GM19035 (cell line): ENCODE data around the gene EGLN2.
A peak's percentile ranks its signal among the peaks of the same experiment; 100 is the strongest.
"Not testable (repeated sequence)": the region's sequence is repeated elsewhere in the genome, so short reads cannot be mapped to it uniquely, and the experiment has no call there.

Source experiments
- ATAC-seq: cut with Tn5 transposase; IDR thresholded peaks from one replicate; pipeline ENCODE4 v1.9.1; 2021; ENCODE audit not compliant: unreplicated experiment

EGLN2 gene

DNA sequence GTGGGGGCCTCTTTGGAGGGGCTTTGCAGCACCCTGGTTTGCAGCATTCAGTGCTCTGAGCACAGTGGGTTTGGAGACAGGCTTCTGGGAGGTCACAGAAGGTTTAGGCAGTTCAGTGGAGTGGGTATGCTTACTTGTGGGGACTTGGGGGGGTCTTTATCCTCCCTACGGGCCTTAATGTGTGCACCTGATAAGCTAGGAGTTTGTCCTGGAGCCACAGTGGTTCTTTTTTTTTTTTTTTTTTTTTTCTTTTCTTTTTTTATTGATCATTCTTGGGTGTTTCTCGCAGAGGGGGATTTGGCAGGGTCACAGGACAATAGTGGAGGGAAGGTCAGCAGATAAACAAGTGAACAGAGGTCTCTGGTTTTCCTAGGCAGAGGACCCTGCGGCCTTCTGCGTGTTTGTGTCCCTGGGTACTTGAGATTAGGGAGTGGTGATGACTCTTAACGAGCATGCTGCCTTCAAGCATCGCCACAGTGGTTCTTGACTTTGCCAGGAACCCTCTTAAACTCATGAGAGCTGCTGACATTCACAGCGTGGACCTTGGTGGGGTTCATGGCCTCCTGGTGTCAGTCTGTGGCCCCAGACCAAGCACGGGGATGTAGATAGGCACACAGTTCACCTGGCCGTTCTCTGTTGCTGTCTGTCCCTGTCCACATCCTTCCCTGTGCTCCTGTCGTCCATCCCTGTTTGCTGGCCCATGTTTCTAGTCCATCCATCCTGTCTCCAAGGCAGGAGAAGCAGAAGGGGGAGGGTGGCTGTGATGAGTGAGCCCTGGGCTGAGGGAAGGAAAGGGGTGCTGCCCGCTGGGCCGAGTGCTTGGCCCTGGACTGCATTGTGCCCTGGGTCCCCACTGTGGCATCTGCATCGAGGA is 2.7 kb downstream of the EGLN2 start:
- ATAC-seq, result no peak

DNA sequence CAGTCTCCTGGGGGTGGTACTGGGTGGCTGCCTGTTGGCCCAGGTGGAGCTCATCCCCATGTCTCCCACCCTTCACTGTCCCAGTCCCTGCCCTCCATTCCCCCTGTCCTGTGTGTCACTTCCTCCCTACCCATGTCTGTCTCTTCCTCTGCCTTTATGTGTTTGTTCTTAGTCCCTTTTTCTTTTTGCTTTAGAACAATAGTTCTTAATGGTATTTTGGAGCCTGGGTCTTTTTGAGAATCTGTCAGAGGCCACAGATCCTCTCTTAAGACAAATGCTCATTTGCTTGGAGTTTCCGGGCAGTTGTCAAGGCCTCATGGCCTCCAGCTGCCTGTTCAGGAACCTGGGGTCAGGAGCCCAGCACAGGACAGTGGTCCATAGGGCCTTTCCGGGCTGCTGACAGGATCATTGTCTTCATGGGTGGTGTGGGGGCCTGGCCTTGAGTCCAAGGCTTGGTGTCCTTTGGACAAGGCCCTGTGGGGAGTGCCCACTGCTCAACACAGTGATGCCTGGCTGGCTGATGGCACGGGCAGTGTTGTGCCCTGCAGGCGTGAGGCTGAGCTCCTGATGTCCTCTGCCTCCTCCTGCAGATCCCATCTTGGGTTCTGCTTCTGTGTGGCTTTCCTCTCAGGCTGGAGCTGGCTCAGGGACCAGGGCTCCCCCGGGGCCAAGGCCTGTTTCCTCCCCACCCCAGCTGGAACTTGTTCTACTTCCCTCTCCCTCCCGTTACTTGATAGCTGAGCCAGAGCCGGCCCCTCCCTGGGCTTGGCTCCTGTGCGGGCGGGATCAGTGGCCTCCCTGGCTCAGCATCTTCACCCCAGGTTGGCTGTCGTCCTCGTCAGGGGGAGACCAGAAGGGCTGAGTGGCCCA is 3.5 kb downstream of the EGLN2 start:
- no peak for ATAC-seq

DNA sequence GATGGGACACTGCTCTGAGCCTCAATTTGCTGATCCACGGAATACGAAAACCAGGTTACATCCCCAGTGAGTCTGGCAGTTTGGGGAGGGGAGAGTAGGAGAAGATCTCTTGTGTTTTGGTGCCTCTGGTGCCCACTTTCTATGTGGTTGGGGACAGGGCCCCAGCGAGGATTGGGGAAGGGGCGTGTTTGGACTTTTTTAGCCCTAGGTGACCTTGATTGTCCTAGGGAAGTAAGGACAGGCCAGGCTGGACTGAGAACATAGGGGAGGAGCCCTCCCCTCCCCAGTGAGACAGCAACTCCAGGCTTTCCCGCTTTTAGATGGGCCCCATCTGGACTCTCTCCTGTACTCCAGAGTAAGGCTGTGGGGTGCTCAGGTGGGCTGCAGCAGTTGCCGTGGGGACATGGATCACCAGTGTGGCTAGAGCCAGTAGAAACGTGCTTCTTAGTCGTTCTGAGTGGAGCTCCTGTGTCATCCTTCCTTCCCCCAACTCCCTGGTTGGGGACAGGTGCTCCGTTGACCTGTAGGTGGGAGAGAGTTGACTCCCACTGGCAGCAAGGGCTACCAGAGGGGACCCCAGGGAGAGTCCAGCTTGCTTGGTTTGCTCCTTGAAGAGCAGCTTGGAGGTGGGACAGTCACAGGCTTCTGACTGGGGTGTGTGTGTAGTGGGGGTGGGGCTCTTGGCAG is 4.3 kb downstream of the EGLN2 start:
- no peak for ATAC-seq

DNA sequence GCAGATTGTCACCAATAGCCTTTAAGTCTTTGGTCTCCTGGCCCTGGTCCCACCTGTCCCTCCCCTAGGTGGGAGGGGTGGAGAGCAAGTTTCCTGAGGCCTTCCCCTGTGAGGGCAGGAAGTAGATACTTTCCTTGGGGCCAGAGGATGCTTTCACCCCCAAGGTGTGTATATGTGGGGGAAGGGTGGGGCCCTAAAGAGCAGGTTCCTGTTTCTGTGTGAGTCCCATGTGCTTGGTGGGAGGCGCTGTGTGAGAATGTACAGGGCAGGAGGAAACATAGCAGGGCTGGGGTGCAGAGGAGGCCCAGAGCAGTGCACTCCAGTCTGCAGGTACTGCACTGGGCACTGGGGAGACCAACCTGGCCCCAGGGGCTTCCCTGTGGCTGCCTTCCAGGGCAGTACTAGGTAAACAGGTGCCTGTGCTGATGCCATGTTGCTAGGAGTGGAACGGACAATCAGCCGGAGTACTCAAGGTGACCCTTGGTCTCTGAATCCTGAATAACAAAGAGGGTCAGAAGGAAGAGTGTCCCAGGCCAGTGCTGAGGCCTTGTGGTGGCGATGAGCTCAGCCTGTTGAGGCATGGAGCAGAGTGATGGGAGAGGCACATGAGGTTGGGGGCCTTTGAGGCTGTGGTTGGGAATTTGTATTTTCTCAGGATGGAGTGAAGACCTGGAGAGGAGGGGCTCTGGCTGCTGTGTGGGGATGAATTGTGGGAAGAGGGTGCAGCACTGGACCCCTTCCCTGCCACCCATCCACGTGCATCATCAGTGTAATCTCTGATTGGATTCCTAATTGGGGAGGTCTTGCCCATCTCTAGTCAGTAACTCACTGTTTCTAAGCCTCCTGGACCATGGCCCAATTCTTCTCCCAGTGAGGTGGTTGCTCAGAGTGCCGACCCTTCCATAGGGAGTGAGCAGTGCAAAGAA is 5.1 kb downstream of the EGLN2 start:
- no peak for ATAC-seq

DNA sequence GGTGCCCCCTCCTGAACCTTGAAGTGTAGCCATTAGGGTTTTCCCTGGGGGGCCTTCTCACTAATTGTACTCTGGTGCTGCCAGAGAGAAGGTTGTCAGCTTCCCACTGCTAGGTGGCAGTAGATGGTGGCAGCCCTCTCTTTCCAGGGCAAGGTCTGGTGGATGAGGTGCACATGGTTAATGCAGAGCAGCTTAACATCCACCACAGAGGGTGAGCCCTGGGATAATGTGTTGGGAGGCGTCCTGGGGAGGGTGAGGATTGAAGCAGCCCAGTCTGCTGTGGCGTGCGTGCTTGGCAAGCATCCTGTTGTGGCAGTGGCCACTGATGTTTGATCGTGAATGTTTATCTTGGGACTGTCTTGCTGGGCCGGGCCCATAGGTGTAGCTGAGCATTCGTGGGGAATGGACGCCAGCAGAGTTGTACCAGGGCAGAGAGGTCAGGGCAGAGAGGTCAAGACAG is 5.8 kb downstream of the EGLN2 start:
- ATAC-seq, result no peak

DNA sequence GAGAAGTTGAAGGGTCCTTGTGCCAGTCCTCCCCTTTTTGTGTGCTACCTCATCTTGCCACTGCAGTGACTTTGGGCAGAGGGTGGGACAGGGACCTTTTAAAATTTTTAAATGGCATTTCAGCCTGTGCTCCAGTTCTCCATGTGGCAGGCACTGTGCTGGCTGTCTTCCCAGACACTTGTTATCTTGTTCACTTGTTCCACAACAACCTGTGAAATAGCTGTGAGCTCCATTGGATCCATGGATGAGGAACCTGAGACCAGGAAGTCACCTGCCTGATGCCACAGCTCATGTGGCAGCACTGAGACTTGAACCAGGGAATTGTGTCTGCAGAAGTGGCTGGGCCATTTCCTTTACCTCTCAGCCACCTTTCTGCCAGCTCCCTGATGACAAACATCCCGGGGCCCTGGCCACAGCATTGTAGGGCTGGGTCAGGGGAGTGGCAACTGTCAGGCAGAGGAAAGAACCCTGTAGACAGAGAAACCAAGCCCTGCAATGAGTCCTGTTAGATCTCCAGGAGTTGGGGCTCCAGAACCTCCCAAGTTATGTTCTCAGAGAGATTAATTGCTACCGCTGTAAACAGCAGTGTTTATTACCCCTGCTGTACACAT is 6.4 kb downstream of the EGLN2 start:
- ATAC-seq, result no peak

DNA sequence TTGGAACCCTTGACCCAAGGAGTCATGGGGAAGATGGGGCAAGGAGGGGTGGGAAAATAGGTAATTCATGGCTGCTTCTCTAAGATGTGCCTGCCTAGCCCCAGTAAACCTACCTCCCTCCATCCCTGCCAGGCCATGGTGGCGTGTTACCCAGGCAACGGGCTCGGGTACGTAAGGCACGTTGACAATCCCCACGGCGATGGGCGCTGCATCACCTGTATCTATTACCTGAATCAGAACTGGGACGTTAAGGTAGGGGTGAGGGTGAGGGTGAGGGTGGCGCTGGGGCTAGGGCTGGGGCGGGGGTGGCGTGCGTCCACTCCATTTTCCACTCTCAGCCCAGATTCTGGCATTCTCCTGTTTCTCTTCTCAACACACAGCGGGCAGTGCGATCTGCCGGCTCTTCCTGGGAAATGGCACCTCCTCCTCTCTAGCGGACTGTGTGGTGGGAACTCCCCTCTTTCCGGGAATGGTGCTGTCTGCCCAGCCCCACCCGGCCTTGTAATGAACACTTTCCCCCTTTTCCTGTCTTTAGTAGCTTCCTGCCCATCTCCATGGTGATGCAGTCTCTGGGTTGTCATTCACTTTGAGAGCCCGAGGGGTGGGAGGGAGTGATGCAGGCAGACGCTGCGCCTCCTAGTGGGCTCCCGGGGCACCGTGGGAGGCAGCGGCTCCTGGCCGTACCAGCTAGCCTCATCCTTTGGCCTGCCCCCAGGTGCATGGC is 7.6 kb downstream of the EGLN2 start:
- no peak for ATAC-seq

DNA sequence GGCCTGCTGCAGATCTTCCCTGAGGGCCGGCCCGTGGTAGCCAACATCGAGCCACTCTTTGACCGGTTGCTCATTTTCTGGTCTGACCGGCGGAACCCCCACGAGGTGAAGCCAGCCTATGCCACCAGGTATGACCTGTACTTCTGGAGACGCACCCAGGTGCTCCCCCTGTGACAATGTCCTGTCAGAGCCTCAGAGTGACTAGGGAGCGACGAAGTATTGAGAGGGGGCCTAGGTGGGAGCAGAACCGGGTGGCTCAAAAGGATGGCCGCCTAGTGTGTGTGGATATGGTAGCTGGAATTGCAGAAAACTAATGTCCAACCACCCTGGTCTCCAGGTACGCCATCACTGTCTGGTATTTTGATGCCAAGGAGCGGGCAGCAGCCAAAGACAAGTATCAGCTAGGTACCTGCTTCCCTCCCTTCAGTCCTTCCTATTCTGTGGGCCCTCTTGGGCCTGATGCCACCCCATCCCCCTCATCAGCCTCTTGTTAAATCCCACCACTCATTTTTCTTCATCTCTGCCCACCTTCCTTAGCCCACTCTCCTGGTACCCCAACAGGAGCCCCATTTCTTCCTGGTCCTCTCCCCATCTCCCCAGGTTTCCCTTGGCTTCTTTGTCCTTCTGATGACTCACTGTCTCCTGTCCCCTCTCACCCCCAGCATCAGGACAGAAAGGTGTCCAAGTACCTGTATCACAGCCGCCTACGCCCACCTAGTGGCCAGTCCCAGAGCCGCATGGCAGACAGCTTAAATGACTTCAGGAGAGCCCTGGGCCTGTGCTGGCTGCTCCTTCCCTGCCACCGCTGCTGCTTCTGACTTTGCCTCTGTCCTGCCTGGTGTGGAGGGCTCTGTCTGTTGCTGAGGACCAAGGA is 8.4 kb downstream of the EGLN2 start:
- ATAC-seq, result no peak

DNA sequence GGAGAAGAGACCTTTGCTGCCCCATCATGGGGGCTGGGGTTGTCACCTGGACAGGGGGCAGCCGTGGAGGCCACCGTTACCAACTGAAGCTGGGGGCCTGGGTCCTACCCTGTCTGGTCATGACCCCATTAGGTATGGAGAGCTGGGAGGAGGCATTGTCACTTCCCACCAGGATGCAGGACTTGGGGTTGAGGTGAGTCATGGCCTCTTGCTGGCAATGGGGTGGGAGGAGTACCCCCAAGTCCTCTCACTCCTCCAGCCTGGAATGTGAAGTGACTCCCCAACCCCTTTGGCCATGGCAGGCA is 9.0 kb downstream of the EGLN2 start:
- ATAC-seq, result no peak

DNA sequence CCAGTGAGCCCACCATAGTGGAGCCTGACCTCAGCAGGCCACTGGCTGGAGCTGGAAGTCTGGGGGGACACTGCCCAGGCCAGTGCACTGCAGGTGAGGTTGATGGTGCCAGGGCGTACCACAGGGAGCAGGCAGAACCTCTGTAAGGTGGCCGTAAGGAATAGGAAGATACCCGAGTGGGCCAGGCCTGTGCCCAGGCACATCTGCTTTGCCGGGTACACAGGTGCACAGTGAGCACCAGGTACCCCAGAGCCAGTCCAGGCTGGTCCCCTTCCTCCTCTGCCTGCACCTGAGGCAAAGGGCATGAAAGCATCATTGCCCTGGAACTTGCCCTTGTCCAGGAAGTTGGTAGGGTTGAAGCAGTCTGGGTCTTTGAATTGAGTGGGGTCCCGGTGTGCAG is 9.5 kb downstream of the EGLN2 start:
- ATAC-seq, result no peak

DNA sequence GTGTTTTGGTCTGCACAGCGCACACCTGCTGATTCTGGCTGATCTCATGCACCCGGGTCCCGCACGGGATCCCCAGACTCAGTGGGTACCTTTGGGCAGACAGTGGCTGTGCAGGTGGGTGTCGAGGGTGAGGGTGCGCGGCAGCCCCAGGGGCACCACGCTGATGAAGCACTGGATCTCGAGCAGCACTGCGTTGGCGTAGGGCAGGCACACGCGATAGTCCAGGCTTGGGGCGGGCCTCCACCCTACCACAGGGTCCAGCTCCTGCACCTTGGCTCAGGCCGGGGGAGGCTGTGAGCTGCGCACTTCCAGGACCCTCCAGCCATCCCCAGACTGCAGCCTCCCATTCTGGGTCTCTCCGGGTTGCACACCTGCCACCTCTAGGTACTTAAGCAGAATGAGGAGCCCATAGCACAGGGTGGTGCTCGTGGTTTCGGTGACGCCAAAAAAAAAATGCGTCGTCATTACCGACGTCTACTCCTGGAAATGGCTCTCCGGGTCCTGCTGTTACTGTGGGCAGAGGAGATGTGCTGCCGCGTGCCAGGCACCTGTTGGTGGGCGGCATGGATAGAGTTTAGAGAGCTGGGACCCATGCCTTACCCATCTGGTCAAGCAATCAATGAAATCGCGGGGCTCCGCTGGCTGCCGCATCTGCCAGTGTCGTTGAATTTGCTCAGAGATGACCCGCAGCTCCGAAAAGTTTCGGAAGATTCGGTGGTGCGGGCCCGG is 10.5 kb downstream of the EGLN2 start:
- no peak for ATAC-seq

DNA sequence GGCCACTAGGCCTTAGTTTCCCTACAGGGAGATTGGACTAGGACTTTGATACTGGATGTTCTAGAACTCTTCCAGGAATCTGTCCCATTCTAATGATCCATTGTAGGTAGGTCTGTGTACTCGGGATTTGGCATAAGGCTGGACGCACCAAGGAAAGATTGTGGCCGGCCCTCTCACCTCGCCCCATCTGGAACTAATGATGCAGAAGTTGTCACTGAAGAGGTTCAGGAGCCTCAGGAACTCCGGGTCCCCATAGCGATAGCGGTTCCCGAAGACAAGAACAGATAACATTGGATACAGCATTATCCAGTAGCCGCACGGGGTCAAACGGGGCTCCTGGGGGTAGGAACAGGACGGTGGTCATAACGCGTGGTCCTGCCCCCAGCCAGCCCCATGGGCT is 11.2 kb downstream of the EGLN2 start:
- no peak for ATAC-seq

DNA sequence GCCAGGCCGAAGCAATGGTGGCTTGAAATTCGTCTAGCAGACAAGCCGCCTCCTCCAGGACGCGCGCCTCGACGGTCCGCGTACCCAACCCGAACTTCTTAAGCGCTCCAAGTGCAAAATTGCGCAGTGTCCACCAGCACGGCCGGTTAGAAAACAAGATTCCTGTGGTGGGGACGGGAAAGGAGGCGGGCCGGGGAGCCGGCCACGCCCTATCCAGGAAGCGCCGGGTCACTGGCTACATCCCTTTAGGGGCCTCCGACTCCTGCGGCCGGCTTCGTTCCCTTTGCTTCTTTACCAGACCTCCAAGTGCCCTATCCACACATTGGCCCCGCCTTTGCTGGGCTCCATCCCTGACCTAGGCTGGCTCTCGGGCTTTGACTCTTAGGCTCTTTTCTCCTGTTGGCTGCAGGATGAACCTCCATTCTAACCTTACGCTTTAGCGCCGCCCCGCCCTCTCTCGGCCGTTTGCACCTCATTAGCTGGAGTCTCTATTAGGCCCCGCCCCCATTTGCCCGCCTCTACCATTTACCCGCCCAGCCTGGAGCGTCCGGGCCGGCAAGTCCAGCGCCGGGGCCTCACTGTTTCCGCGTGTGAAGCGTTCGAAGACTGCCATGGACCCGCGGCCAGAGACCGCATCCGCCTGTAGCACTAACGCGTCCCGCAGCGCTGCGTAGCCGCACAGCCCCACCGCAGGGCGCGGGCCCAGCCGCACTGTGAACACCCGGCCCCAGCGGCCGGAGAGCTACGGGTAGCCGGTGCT is 11.8 kb downstream of the EGLN2 start:
- peak; percentile 61 for ATAC-seq

DNA sequence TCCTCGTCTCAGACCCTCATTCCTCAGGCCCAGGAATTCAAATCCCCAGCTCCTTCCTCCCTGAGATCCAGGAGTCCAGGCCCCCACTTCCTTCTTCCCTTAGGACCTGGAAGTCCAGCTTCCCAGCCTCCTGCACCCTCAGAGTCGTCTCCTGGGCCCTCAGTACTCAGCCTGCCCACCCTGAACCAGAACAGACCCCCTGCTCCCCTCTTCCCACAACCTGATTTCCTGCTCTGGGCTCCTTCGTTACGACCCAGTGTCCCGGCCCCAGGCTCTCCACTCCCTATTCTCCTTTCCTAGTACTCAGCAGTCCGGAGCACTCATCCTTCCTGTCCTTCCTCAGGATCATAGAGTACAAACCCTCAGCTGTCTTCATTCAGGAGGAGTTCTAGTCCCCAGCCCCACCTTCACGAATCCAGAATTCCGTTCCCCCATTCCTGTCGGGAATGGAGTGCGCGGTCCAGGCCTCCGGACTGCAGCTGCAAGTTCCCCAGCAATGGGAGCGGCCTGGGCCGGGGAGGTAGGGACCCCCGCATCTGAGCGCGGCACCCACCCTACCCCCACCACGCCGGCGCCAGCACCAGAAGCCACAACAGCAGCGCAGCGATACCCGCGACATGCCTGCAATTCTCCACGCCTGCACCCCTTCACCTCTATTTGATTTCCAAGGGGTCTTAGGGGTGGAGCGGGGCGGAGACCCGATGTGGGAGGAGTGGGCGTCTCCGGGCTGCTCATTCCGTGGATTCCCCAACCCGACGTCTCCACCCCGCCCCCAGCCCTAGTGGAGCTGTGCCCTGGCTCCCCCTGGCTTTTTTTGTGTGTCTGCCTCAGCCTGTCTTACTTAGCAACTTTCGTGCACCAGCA is 12.7 kb downstream of the EGLN2 start:
- no peak for ATAC-seq

DNA sequence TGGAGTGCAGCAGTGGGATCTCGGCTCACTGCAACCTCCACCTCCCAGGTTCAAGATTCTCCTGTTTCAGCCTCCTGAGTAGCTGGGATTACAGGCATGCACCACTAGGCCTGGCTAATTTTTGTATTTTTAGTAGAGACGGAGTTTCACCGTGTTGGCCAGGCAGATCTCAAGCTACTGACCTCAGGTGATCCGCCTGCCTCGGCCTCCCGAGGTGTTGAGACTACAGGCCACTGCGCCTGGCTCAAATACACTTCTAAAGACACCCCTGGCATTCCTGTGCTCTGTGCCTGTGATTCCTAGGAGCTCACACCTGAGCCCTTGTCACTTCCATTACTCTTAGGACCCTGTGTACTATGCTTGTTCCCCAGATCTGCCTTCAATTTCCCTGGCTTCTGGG is 13.6 kb downstream of the EGLN2 start:
- ATAC-seq, result not testable (repeated sequence)

DNA sequence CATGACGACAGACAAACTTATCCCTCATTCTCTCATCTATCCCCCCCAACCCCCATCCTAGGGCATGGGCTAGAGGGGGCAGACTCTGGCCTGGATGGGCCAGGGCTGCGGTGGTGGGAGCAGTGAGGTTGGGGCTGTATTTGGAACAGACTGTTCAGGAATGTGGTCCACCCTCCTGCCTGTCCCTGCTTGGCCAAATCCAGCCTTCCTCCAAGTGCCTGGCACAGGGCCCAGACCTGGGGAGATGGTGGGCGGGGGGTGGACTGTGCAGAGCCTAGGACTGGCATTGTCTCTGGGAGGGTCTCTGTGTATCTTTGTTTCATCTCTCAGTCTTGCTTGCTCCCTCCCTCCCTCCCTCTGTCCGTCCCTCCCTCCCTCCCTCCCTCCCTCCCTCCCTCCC is 14.2 kb downstream of the EGLN2 start:
- no peak for ATAC-seq
